ENCODE measurements around the gene NCAPG2.

GRCh38 chr7:158750702-158751101, 46.1 kb upstream of the NCAPG2 start:
- no peak for TF ChIP-seq EZH2phosphoT487 (IDR thresholded peaks at IDR 0.05; ENCODE audit: borderline replicate concordance, low read depth, low read length)
- TF ChIP-seq CTCF (conservative IDR thresholded peaks at IDR 0.05; ENCODE audit: low read length): no peak
